HG03103 (cell line): ENCODE data around the gene PDE4B.
"Not testable (repeated sequence)": the region's sequence is repeated elsewhere in the genome, so short reads cannot be mapped to it uniquely, and the experiment has no call there.

ENCODE experiments used
- ATAC-seq: cut with Tn5 transposase; IDR thresholded peaks from one replicate; pipeline ENCODE4 v1.9.1; 2021; ENCODE audit warnings: low read depth; ENCODE audit not compliant: unreplicated experiment

Gene PDE4B

DNA sequence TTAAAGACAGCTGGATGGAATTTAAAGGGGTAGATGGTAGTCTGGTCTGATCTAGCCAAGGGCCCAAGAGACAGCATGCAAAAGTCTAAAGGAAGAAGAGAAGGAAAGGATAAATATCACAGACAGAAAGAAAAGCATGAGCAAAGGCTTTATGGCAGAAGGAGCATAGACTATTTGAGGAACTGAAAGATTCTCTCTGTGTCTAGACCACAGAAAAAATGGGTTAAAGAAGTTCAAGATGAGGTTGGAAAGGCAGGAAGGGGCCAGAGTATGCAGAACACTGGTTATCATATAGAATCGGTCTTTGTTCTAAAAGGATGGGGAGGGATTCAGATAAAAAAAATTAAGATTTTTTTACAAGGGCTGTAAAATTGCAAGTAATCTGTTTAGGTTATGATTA lies 604.5 kb downstream of the PDE4B start:
- ATAC-seq = peak; percentile 32

DNA sequence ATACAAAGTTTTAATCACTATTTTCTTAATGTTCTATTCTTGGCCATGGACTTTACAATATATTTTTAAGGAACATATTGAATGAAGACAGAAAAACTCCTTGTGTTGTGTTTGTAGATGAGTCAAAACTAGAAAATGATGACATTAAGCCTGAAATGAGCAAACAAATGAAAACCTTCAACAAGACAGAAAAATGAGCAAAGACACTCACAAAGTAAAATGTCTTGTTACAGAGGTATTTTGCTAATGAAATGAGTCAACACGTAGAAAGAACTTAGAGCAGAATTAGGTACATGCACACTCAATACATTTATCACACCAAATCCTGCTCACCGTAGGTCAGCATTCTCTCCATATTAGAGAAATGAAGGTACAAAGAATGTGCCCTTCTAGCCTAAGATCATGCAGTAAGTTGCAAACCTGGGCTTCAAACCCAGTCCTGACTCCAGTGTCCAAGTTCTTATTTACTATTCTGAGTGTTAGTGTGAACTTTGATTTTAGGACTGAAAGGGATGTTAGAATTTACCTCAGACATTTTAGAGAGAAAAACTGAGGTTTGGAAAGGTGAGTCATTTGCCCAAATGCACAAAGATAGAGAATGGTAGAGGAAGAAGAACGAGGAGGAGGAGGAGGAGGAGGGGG lies 607.3 kb downstream of the PDE4B start:
- peak; percentile 21 for ATAC-seq

DNA sequence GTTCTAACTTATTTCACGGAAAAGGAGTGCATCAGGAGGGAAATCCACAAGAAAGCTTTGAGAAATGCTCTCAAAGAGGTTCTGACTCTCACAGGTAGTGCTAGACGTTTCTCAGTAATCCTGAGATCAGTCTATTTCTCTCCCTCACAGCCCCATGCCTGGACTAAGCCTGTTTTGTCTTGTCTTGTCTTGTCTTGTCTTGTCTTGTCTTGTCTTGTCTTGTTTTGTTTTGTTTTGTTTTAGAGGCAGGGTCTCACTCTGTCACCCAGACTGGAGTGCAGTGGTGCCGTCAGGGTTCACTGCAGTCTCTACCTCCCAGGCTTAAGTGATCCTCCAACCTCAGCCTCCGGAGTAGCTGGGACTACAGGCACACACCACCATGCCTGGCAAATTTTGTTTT lies 608.0 kb downstream of the PDE4B start:
- no peak for ATAC-seq

DNA sequence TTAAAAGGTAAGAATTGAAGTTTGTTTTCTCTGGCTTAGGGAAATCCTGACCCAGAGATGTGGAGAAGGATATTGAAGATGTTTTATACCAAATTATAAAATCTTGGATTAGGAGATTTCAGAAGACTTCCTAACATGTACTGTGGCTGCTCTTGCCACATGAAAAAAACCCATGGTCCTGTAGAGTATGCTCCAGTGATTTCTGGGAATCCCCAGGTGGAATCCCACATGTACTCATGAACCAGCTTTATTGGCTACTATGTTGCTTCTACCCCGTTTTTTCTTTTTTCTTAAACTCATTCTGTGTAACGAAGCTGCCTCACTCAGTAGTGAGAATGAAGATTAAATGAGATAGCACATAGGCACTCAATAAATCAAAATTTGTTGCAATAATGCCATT lies 608.5 kb downstream of the PDE4B start:
- no peak for ATAC-seq

DNA sequence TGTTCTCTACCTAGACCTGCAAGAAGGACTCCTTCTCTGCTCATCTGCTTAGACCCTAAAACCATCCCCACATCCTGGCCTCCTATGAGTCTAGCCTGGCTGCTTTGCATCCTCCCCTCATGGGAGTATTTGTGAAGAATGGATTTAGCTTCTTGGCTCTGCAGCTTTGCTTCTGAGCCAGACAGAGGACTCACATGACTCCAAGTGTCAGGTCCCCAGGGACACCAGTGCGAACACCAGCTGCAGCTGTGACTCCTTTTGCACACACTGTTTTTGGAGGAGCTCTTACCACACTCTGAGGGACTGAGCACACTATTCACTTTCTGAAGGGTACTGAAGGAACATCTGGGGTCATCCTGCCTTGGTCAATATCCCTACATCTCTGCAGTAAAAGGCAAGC lies 609.5 kb downstream of the PDE4B start:
- ATAC-seq = peak; percentile 73

DNA sequence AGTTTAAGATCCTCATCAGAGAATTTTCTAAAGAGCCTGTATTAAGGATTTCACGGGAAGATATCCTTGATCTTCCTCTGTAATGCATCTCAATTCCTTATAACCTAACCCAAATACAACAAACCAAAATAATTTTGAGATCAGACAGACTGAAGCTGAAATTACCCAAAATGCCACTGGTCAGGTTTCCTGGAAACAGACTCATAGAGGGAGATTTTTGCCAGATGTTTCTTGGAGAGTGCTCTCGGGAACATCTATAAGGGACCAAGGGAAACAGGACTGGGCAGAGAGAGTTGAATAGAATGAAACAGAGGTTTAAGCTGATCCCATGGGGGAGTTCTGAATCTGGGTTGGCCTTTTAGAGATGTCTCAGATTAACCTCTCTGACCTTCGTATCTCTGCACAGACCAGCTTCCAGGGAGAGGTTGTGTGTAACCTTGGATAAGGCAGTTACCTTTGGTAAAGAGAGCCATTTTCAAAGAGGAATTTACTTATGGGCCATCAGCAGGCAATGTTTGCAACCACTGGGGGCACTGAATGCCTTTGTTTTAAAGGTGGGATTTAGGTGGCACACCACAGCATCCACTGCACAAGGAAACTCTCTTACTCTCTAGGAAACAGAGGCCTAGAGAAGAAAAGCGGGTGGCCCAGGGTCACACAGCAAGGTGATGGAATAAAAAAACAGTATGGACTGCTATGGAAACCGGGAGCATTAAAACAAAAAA lies 610.5 kb downstream of the PDE4B start:
- no peak for ATAC-seq

DNA sequence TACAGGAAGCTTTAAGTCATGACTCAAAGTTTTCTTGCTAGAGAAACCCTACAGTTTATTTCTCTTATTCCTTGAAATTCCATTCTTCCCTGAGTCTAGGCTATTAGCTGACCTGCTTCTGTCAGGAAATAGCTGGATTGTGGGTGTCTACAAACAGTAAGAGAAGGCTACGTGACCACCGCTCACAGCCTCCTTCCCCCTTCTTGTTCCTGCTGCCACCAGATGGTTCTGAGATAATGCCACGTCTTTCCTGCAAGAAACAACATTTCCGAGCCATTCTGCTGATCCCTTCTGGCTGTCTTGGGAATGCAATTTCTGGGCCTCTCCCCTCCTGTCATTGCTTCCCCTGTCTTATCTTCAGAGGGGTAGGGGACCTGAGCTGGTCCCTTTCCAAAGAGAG lies 612.4 kb downstream of the PDE4B start:
- ATAC-seq = no peak

DNA sequence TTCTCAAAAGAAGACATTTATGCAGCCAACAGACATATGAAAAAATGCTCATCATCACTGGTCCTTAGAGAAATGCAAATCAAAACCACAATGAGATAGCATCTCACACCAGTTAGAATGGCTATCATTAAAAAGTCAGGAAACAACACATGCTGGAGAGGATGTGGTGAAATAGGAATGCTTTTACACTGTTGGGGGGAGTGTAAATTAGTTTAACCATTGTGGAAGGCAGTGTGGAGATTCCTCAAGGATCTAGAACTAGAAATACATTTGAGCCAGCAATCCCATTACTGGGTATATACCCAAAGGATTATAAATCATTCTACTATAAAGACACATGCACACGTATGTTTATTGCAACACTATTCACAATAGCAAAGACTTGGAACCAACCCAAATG lies 618.8 kb downstream of the PDE4B start:
- ATAC-seq = not testable (repeated sequence)

DNA sequence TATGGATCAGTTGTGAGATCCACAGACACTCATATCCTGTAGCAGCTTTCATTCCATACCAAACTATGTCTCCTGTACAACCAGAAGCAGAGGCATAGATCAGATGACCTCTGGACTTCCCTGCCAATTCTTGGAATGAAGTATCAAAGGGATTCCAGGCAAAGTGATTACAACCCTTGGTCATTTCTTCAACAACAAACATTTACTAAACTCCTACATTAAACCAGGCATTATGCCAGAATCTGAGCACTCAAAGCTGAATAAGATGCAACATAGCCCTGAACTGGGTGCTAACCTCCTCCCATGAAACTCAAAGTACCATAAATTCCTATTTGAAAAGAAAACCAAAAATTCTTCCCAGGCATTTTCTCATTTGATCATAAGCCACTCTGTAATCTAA lies 620.0 kb downstream of the PDE4B start:
- ATAC-seq = no peak

DNA sequence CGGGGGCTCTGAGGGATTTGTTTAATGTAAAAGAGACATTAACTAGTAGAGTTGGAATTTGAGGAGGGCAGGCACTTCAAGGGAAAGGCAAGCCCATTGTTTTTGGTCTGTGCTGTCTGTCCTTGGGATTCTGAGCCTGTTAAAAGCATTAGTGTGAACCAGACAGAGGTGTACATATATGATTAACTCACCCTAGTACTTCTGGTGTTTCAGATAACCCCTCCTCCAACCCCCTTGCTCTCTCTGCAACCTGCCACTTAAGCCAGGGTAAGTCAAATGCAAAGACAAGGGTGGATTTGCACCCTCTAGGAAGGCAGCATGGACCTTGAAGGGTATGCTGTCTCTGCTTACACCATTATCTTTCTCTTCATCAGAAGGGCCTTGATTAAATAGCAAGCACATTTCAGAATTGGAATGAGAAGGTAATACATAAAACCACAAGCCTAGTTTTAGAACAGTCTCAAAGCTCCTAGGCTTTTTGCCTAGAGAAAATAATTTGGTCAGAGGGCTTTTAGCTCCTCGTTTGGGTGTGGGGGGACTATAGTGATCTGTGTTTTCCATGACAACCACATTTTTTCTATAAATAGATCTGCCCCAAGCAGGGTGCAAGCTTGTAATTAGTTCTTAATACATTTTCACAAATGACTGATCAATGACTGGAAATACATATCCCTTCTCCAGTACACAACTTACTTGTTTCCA lies 620.6 kb downstream of the PDE4B start:
- no peak for ATAC-seq

DNA sequence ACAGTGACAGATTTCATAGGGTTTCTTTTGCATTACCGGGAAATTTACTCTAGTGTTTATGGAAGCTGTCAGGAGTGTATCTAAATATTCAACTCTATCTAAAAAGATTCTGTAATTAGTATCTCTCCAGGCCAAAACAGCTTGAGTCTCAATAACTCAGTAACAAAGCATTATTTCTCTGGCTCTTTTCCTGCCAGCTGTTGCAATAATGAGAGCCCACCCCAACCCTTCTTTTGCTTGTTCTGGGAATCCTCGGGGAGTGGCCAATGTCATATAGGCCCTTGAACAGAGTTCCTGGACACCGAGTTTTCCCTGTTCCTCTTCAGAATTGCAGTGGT lies 621.1 kb downstream of the PDE4B start:
- no peak for ATAC-seq

DNA sequence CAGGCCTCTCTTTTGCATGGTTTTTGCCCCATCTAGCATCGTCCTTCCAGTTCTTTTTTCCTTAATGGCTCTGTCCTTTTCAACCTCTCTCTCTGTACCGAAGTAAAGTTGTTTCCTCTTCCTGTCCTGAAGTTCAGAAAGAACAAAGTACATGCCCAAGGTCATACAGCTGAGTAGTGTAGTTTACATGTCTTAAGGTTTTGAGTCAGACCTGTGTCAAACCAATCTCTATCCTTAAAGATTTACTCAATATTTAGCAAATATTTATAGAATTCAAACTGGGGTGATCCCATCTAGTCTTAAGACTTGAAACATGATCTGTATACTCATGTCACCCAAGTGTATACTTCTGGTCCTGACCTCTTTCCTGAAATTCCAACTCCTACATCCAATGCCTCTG lies 622.6 kb downstream of the PDE4B start:
- ATAC-seq = no peak

DNA sequence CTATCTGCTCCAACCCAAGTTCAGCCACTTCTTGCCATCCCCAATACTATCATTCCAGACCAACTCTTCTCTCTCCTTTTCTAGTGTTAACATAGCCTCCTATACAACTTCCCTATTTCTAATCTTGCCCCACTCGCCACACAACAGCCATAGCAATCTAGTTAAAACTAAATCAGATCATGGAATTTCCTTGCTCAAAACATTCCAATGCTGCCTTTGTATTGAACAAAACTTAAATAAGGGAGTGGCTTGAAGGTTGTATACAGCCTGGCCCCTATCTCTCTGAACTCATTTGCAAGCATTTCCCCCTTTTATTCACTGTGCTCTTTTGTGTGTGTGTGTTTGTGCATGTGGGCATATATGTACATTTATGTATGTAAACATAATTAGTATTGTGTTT lies 623.2 kb downstream of the PDE4B start:
- no peak for ATAC-seq

DNA sequence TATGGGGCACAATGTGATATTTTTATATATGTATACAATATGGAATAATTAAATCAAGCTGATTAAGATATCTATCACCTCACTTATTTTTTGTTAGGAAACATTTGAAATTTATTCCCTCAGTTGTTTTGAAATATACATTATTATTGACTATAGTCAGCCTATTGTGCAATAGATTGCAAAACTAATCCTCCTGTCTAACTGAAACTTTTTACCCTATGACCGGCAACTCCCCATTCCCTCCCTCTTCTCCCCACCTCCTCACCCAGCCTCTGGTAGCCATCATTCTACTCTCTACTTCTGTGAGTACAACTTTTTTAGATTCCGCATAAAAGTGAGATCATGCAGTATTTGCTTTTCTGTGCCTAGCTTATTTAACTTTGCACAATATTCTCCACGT lies 623.6 kb downstream of the PDE4B start:
- ATAC-seq = no peak

DNA sequence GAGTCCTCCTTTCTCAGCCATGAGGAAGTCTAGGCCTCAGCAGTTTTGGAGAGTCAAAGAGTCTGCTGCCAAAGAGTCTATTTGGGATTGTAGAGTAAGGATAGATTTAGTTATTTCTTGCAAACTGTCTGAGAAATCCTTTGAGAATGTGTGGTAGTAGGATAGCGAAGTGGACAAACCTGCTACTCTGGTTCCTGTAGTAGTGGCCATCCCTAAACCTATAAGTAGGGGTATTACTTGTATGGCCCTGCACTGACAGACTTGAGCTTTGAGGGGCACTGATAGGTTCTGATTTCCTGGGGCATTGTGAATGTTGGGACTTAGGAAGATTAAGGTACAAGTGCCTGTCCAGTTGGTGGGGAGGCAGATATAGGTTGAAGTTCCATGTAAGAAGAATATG lies 625.3 kb downstream of the PDE4B start:
- ATAC-seq = no peak

DNA sequence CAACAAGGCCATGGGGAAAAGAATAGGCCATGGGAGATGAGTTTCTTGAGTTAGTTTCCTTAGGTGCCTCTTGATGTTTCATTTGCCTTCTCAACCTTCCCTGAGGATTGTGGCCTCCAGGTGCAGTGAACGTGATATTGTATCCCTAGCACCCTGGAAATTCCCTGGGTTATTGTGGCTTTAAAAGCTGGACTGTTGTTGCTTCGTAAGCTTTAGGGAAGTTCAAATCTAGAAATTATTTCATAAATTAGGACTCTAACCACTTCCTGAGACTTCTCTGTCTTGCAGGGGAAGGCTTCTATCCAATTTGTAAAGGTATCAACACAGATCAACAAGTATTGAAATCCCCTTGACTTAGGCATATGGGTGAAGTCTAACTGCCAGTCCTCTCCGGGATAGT lies 627.5 kb downstream of the PDE4B start:
- not testable (repeated sequence) for ATAC-seq

DNA sequence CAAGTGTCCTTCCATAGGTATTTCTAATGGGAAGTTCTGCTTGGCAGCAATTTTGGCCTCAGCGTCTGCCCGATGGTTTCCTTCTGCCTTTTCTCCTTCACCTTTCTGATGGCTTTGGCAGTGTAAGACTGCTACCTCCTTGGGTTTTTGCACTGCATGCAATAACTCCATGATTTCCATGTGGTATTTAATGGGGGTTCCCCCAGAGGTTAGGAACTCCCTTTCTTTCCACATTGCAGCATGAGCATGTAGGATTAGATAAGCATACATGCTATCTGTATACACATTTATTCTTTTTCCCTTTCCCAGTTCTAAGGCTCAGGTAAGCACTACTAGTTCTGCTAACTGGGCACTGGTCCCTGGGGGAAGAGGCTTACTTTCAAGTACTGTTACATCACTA lies 628.2 kb downstream of the PDE4B start:
- ATAC-seq = not testable (repeated sequence)

DNA sequence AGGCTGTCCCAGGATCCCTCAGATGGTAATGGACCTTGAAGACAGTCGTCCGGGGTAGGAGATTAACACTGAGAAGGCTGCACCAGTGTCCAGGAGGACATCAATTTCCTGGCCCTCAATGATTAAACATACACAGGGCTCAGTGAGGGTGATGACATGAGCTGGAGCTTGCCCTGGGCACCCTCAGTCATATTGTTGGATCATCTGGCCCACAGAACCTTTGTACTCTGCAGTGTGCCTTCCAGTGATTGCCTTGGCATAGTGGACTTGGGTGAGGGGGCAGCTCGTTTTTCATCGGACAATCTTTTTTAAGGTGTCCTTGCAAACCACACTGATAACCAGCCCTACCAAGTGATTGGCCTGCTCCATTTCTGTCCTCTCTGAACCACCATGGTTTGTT lies 630.1 kb downstream of the PDE4B start:
- no peak for ATAC-seq
